HepG2 (cell line): Measurements from ENCODE around the gene C19orf85. TPM values are rescaled to one million over a fixed set of nuclear protein-coding genes. Genes with fewer than 3 reads are reported as not detected.

Experiments
- ATAC-seq: fragments of 200-7000 bp; cut with Tn5 transposase; 3 replicates; pipeline ENCODE4 v1.9.1; 2020; ENCODE audit warnings: mild to moderate bottlenecking, moderate library complexity
- BruUV-seq: library from RNA; stranded (reverse); fragments of 400-500 nt; replicated peaks from 2 replicates; lab custom pipeline; 2021; lab: Mats Ljungman, UMichigan
- CTCF ChIA-PET: fragments of 300-600 bp; formaldehyde crosslinking; extraction: SDS; loops from one replicate; lab custom pipeline; 2021; ENCODE audit warnings: low total read pairs, inconsistent platforms, low intra/inter-chr PET ratio; lab: Yijun Ruan, JAX
- POLR2A ChIA-PET: fragments of 350-600 bp; sonication (Branson Sonifier 250); formaldehyde crosslinking; loops from one replicate; lab custom pipeline; 2020; ENCODE audit warnings: antibody characterized with exemption, inconsistent platforms; lab: Yijun Ruan, JAX
- DNase-seq: peaks from one replicate; pipeline ENCODE4 v3.0.0-alpha.2; 2015; ENCODE audit warnings: low spot score
- FAIRE-seq: peaks from 3 replicates; lab custom pipeline; 2011; peaks lifted over from hg19 to GRCh38; lab: Jason Lieb, UNC
- H2AFZ ChIP-seq: one replicate; pipeline ENCODE4 v1.6.1; 2011; ENCODE audit warnings: low read length, inconsistent platforms
- H3K27ac ChIP-seq: fragments of 300-600 bp; 3 replicates; pipeline ENCODE4 v1.8.0; 2011; ENCODE audit warnings: mixed run types, mild to moderate bottlenecking, mixed read lengths, low read length, inconsistent platforms; ENCODE audit not compliant: insufficient read depth; ENCODE audit errors: extremely low read length
- H3K27me3 ChIP-seq, 2 experiments: fragments of 200-600 bp in 1 of 2; 2 replicates in 1 of 2; 3 replicates in 1 of 2; pipeline versions ENCODE4 v1.6.0 to v1.8.0; 2011; ENCODE audit warnings: low read length in 2 of 2, mild to moderate bottlenecking in 2 of 2, moderate library complexity in 2 of 2, inconsistent platforms in 1 of 2; ENCODE audit not compliant: insufficient read depth in 2 of 2, control insufficient read depth in 1 of 2
- H3K36me3 ChIP-seq, 2 experiments: fragments of 200-600 bp in 1 of 2; replicated peaks in 1 of 2; 2 replicates in 1 of 2; 3 replicates in 1 of 2; pipeline versions ENCODE4 v1.5.1 to v1.8.0; 2011; ENCODE audit warnings: low read length in 2 of 2, inconsistent platforms in 1 of 2; ENCODE audit not compliant: insufficient read depth in 2 of 2, control insufficient read depth in 1 of 2
- H3K4me1 ChIP-seq: 2 replicates; pipeline ENCODE4 v1.5.1; 2012; ENCODE audit warnings: low read length, inconsistent platforms; ENCODE audit not compliant: insufficient read depth
- H3K4me2 ChIP-seq: 2 replicates; pipeline ENCODE4 v1.6.0; 2011; ENCODE audit warnings: low read depth, low read length, inconsistent platforms
- H3K4me3 ChIP-seq, 3 experiments: fragments of 200-600 bp in 1 of 3; sonication (generic), shearing (Covaris generic) in 1 of 3; replicated peaks in 1 of 3; 2 replicates each; pipeline ENCODE4 v1.5.1; 2011 to 2016; ENCODE audit warnings: low read length in 3 of 3, inconsistent platforms in 2 of 3, low read depth in 2 of 3, mild to moderate bottlenecking in 2 of 3, control low read depth in 1 of 3, mixed read lengths in 1 of 3; ENCODE audit not compliant: insufficient read depth in 1 of 3
- H3K79me2 ChIP-seq: one replicate; pipeline ENCODE4 v1.6.1; 2011; ENCODE audit warnings: low read length, inconsistent platforms; ENCODE audit not compliant: insufficient read depth
- H3K9ac ChIP-seq: 2 replicates; pipeline ENCODE4 v1.6.0; 2011; ENCODE audit warnings: mild to moderate bottlenecking, low read depth, low read length, inconsistent platforms; ENCODE audit not compliant: insufficient read depth
- H3K9me3 ChIP-seq: 2 replicates; pipeline ENCODE4 v1.5.1; 2012; ENCODE audit warnings: mild to moderate bottlenecking, low read length
- H4K20me1 ChIP-seq: 2 replicates; pipeline ENCODE4 v1.6.0; 2011; ENCODE audit warnings: inconsistent platforms, mild to moderate bottlenecking, low read length, moderate library complexity; ENCODE audit not compliant: insufficient read depth
- BHLHE40 ChIP-seq: IDR thresholded peaks from 2 replicates; pipeline ENCODE4 v1.6.1; 2011; ENCODE audit warnings: low read length, improper control_type of control experiment
- FOXM1 ChIP-seq: sonication (generic); formaldehyde crosslinking; IDR thresholded peaks from 2 replicates; pipeline ENCODE4 v1.5.0; 2020; ENCODE audit warnings: missing genetic modification reagents
- KLF6 ChIP-seq: IDR thresholded peaks from 2 replicates; pipeline ENCODE4 v1.8.0; 2016; ENCODE audit warnings: missing biosample characterization, missing genetic modification reagents
- LCORL ChIP-seq, 2 experiments: fragments of 450-650 bp in 1 of 2; sonication (generic) in 1 of 2; formaldehyde crosslinking in 1 of 2; IDR thresholded peaks; 2 replicates each; pipeline versions ENCODE4 v1.5.0 to v1.6.1; 2017 to 2020; ENCODE audit warnings: antibody characterized with exemption in 1 of 2, missing genetic modification reagents in 1 of 2
- NFYB ChIP-seq: sonication (generic); formaldehyde crosslinking; IDR thresholded peaks from 2 replicates; pipeline ENCODE4 v1.4.0; 2020; ENCODE audit warnings: missing genetic modification reagents
- NFYC ChIP-seq: IDR thresholded peaks from 2 replicates; pipeline ENCODE4 v1.6.1; 2016; ENCODE audit warnings: missing genetic modification reagents, missing compliant biosample characterization
- NR2F6 ChIP-seq, 2 experiments: IDR thresholded peaks; 2 replicates each; pipeline ENCODE4 v1.6.1; 2016; ENCODE audit warnings: antibody characterized with exemption in 1 of 2, mild to moderate bottlenecking in 1 of 2
- NRL ChIP-seq: sonication (generic); formaldehyde crosslinking; IDR thresholded peaks from 2 replicates; pipeline ENCODE4 v1.5.0; 2020; ENCODE audit warnings: missing genetic modification reagents, mild to moderate bottlenecking, moderate library complexity, borderline replicate concordance
- PRDM10 ChIP-seq: sonication (generic); formaldehyde crosslinking; IDR thresholded peaks from 2 replicates; pipeline ENCODE4 v1.4.0; 2020; ENCODE audit warnings: low read depth, missing genetic modification reagents
- SIN3B ChIP-seq: fragments of 150-350 bp; IDR thresholded peaks from 2 replicates; pipeline ENCODE4 v1.6.1; 2014; ENCODE audit warnings: low read length
- THAP7 ChIP-seq: sonication (generic); formaldehyde crosslinking; IDR thresholded peaks from 2 replicates; pipeline ENCODE4 v1.8.1; 2023; ENCODE audit warnings: mild to moderate bottlenecking, missing genetic modification reagents
- ZNF281 ChIP-seq: sonication (generic); formaldehyde crosslinking; IDR thresholded peaks from 2 replicates; pipeline ENCODE4 v1.4.0; 2020; ENCODE audit warnings: missing genetic modification reagents, borderline replicate concordance
- ZNF691 ChIP-seq: sonication (generic); formaldehyde crosslinking; IDR thresholded peaks from 2 replicates; pipeline ENCODE4 v1.4.0; 2020; ENCODE audit warnings: missing genetic modification reagents, low read depth, mild to moderate bottlenecking, borderline replicate concordance
- ZNF740 ChIP-seq: sonication (generic); formaldehyde crosslinking; IDR thresholded peaks from 2 replicates; pipeline ENCODE4 v1.4.0; 2020; ENCODE audit warnings: missing genetic modification reagents
- ZNF781 ChIP-seq: sonication (generic); formaldehyde crosslinking; IDR thresholded peaks from 2 replicates; pipeline ENCODE4 v1.5.1; 2020; ENCODE audit warnings: borderline replicate concordance, mild to moderate bottlenecking, missing genetic modification reagents; ENCODE audit errors: not compliant biosample characterization
- WGBS: methylation state at CpG from one replicate; pipeline ENCODE4 v1.1.6; 2017; ENCODE audit warnings: low lambda C conversion rate; 5-methylcytosine and 5-hydroxymethylcytosine counted together
- in situ Hi-C: cut with HindIII; loops from 2 replicates; pipeline ENCODE4 v1.10.0; 2017; ENCODE audit warnings: low pct_unique_long_range_greater_than_20kb; ENCODE audit not compliant: extremely low pct_ligation_motif_present
- intact Hi-C: fragments of 100-400 bp; cut with micrococcal nuclease; formaldehyde crosslinking; loops from one replicate; pipeline ENCODE4 v1.10.0; 2022; ENCODE audit not compliant: unreplicated experiment
- polyA plus RNA-seq, 8 experiments: library from polyadenylated mRNA; depleted of rRNA in 3 of 8; stranded (reverse) in 7 of 8; unstranded in 1 of 8; fragments of >200 nt; fragmentation: Illumina TruSeq in 4 of 8; extraction: Trizol in 4 of 8; gene quantifications; 2 replicates each; pipeline versions ENCODE4 v1.2.1 to v1.2.3, GENCODE V29; 2011 to 2016; ENCODE audit warnings: low read depth in 4 of 8, missing spikeins in 1 of 8, mixed read lengths in 1 of 8; ENCODE audit not compliant: insufficient read depth in 1 of 8
- total RNA-seq, 5 experiments: library from RNA; depleted of rRNA; stranded (reverse); fragments of >200 nt; fragmentation: Illumina TruSeq; extraction: Trizol; gene quantifications; 2 replicates each; pipeline ENCODE4 v1.2.3, GENCODE V29; 2016; ENCODE audit warnings: low read depth in 1 of 5

Gene C19orf85
- total and polyA plus RNA-seq, 2 of the 13 experiments (the other 11 are each of a cell fraction or from before 2014, with no cell fraction given): not detected

- 94% methylated on average over 30 of the region's 34 CpGs for WGBS
- peak; percentile 35 for ATAC-seq
- no peak overlapping the region for H3K27ac ChIP-seq
- no peak overlapping the region for H2AFZ ChIP-seq
- no peak overlapping the region for H3K4me3 ChIP-seq
- intact Hi-C loops (no loop called here), in situ Hi-C loops (no loop called here)
- H3K27me3 ChIP-seq: peaks cover 0 to 17% of the 10 kb centered on the region in 2 experiments; a peak in 3 of 5 replicates
- H3K36me3 ChIP-seq: peaks cover 0 to 11% of the 10 kb centered on the region in 2 experiments; a peak in 3 of 5 replicates
- ChIA-PET CTCF (no interaction called here), POLR2A (interaction anchor here (0.7 to 3.3 kb wide), 2 partner anchors 9 to 46 kb away, joined by 3 to 11 read pairs; partner anchors contain the start of genes ISOC2 and UBE2S)
- H3K4me2 ChIP-seq: no peak overlapping the region
- no peaks in the 10 kb centered on the region for H3K9me3 ChIP-seq
- H3K9ac ChIP-seq: no peak overlapping the region
- H4K20me1 ChIP-seq: peaks cover 10% of the 10 kb centered on the region; the same call in 1 of the 2 replicates
- no TSS peak for BruUV-seq
- no peak for FAIRE-seq
- H3K4me1 ChIP-seq: peaks cover 14% of the 10 kb centered on the region
- peaks cover 3% of the 10 kb centered on the region for H3K79me2 ChIP-seq
- peak; percentile 44 for DNase-seq
- TF ChIP-seq NFYC (peak; percentile 50), THAP7 (CRISPR knock-in tag) (no peak), LCORL (IDR thresholded peaks at IDR 0.05) (no peak), LCORL (CRISPR knock-in tag; IDR thresholded peaks at IDR 0.05) (no peak), BHLHE40 (peak; percentile 13; the same call in 1 of the 2 replicates), ZNF281 (CRISPR knock-in tag) (no peak), NRL (CRISPR knock-in tag) (0 out of 2 replicates have a peak, but pooled peaks have one; percentile 29), ZNF691 (no peak), FOXM1 (CRISPR knock-in tag) (no peak), NR2F6 (IDR thresholded peaks at IDR 0.05) (no peak), NR2F6 (CRISPR knock-in tag; IDR thresholded peaks at IDR 0.05) (no peak), KLF6 (CRISPR knock-in tag) (no peak), ZNF781 (CRISPR knock-in tag) (no peak), PRDM10 (CRISPR knock-in tag) (peak; percentile 95), NFYB (CRISPR knock-in tag) (peak; percentile 51), SIN3B (no peak), ZNF740 (CRISPR knock-in tag) (peak; percentile 92)
These were observed 11.7 kb downstream of the C19orf85 start for GRCh38 chr19:55452749-55453346.
